ENCODE results near the gene ZNF865.

The ZNF865 gene

DNA sequence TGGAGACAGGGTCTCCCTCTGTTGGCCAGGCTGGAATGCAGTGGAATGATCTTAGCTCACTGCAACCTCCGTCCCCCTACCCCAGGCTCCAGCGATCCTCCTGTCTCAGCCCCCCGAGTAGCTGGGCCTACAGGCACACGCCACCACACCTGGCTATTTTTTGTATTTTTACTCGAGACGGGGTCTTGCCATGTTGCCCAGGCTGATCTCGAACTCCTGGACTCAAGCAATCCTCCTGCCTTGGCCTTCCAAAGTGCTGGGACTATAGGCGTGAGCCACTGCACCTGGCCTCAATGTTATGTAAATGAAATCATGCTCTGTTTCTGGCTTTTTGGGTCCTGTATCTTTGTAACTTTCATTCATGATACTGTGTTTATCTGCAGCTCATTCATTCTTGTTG, 16.7 kb upstream of the ZNF865 start:
- no peak for DNase-seq

DNA sequence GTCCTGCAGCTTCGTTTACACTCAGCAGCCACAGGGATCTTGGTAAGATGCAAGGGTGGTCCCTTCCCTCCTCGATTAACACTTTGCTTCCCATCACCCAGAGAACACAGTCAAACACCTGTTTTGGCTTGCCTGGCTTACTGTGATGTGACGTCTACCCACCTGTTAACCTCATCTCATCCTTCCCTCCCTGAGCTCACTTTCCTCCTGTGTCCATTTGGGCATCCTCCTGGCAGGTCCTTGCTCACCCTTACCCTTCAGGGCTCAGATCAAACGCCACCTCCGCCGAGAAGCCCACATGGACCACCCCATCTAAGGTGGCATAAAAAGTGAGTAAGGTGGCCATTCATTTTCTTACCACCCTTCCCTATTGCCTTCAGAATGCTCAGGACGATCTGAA, 15.3 kb upstream of the ZNF865 start:
- DNase-seq: no peak

DNA sequence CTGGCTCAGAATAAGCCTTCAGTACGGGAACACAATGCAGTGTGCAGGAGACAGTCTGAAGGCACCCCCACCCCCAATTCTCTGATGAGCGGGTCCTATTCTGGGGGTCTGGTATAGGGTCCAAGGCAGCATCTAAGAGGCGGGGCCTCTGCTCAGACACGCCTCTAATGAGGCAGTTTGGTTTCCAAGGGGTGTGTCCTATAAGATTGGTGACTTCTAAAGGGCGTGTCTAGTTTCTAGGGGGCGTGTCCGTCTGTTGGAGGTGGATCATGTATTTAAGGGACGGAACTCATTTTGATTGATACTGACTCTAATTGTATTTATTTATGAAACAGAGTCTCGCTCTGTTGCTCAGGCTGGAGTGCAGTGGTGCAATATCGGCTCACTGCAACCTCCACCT, 14.8 kb upstream of the ZNF865 start:
- no peak for DNase-seq

DNA sequence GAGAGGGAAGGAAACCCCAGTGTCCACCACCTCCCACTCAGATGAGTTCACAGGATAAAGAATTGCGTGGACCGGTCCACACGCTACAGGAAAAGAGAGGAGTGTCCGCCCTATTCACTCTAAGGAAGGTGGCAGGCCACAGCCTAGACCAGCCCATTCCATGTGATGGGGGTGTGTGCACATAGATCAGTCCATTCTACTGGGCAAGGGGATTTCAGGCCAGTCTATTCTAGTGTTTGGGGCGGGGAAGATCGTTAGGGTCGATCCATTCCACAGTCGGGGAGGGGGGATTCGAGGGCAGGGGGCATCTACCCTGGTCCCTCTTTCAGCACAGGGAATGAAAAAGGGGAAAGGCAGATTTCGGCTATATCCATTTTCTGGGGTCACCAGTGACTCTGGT, 13.9 kb upstream of the ZNF865 start:
- DNase-seq: no peak

DNA sequence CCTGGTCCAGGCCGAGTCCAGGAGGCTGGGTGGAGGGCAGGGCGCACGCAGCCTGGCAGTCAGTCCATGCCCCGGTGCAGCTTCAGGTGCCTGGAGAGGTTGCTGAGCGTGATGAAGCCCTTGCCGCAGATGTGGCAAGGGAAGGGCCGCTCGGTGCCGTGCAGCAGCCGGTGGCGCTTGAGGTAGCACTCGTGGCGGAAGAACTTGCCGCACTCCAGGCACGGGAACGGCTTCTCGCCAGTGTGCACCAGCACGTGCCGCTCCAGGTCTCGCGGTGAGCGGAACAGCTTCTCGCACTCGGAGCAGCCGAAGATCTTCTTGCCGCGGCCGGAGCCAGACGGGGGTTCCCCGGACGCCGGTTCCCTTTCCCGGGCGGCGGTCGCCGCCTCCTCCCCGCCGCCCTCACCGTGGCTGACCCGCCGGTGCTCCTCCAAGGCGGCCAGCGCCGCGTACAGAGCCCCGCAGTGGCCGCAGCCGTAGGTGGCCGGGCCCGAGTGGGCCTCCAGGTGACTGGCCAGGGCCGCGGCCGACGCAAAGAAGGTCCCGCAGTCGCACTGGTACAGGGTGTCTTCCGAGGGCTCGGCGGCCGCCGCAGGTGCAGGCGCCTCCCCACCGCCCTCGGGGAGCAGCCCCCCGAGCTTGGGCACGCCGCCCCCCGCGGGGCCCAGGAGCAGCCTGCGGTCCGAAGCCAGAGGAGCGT, 12.9 kb upstream of the ZNF865 start:
- no peak for DNase-seq

DNA sequence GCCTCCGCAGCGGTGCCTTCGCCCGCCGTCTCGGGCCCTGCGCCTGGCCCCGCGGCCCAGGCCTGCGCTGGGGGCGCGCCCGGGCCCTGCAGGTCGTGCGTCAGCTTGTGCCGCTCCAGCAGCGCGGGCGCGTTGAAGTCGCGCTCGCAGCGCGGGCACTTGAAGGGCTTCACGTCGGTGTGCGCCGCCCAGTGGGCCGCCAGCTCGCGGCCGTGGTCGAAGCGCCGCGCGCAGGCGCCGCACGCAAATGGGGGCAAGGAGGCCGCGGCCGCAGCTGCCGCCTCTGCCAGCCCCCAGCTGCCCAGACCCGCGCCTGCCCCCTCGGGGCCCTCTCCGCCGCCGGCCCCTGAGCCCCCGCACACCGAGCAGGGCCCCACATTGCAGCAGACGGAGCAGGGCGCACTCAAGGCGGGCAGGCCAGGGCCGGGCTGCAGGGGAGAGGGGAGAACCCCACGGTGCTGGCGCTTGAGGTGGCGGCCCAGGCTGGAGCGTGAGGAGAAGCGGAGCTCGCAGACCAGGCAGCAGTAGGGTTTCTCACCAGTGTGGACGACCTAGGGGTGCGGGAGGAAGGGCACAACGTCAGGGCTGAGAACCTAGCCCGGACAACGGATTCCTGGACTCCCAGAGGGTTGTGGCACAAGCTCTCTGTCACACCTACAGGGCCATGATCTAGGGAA, 12.2 kb upstream of the ZNF865 start:
- DNase-seq: no peak

DNA sequence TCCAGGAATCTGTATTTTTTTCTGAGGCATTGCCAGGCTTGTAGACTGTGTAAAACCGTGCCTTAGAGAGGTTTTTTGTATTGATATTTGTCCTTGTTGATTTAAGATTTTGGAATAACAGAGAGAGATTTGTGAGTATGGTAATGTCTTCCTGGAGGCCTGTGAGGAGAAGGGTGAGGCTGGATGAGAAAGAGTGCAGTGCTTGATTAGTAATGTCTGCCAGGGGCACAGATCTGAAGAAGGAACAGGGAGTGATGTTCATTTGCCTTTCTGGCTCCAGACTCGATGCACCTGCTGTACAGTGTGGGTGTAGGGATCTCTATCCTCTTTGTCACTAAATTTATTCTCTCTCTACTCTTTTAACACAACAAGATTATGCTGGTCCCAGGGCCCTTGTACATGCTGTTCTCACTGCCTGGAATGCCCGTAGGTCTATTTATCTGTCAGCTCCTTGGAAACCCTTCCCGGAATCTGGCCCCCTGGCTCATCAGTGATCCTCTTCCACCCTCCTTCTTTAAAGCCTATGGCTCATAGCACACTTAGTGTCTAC, 10.4 kb upstream of the ZNF865 start:
- DNase-seq: no peak

DNA sequence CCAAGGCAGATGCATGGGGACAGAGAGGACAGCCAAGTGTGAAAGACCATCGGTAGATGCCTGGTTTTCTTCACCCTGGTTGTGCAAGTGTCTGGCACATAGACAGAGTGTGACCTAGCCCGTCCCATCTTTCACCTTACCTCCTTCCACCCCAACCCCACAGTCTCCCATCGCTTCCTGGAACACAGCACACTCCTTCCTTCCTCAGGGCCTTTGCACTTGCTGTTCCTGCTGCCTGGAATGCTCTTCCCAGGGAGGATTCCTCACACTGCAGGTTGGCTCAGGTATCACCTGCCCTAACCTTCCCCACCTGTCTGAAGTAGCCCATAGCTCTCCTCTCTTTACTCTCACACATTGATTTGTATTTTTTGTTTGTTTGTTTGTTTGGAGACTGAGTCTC, 9.1 kb upstream of the ZNF865 start:
- DNase-seq: no peak

DNA sequence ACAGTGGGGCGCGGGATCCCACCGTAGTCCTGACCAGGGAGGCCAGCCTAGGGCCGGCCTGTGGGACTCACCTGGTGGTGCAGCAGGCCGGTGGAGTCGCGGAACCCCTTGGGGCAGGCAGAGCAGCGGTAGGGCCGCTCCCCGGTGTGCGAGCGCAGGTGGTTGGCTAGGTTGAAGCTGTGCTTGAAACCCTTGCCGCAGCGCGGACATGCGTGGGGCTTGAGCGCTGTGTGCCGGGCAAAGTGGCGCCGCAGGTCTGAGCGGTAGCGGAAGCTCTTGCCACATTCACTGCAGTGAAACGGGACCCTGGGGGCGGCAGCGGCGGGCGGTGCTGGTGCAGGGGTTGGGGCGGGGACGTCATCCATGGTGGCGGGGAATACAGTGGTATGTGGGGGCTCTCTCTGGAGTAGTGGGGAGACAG, 7.9 kb upstream of the ZNF865 start:
- no peak for DNase-seq

DNA sequence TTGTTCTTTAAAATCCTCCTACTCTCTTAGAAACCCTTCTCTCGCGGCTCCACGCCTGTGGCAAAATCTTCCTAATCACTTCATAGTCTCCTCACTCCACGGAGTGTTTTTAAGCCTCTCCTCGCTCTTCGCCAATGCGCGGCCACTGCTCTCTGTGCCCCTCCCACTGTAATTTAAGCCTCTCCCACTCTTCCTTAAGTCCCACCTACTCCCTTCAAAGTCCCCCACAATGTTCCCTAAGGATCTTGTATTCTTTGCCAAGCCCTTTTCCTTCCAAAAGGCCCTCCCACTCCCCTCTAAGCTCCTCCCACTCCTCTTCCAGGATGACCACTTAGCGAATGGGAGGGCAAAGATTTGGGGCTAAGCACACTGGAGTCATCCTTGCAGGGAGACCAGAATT, 7.4 kb upstream of the ZNF865 start:
- no peak for DNase-seq

DNA sequence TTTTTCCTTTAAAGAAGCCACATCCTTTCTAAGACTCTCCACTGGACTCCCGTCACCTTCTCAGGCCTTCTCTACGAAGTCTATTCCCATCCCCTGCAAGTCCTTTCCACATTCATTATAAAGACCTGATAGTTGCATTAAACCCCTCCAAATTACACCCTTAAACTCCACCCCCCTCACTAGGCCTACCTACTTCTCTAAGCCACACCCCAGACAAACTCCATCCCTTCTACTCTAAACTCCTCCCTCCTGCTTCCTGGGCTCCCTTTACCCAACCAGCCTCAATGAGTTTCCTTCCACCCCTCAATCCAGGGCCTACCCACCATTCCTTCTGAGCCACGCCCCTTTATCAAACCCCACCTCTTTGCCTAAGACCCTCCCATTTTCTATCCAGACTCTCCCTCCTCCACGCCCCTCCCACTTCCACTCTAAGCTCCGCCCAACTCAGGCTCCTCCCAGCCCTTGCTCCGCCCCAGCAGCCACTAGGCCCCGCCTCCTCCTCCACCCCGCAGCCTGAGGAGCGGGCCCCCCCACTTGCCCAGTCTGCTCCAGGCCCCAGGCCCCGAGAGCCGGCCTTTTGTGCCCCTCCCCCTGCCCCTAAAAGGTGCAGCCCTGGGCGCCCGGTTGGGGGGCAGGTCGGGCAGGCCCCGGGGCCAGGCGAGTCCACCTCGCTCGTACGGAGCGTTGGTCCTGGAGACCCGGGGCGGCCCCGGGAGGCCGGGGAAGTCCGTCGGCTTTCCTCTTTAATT, 6.6 kb upstream of the ZNF865 start:
- DNase-seq: peak; percentile 88

DNA sequence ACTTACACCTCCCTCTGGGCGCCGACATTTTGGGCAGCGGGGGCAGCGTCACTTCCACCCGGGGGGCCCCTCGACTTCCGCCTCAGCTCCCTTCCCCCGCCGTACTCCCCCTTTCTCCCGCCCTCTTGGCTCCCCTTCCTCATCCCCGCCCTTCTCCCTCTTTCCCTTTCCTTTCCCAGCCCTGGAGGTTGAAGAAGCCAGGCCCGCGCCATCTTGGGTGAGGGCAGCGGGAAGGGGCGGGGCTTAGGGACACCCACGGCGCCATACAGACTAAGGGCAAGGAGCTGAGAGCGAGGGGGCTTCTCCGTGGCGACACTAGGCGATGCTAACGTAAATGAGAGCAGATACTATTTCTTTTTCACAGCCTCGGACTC, 6.0 kb upstream of the ZNF865 start, which contains the start of gene FIZ1:
Gene FIZ1, minus strand, starts transcription at position 50 of the 374 bp plus-strand sequence. CDS start 1,652 bp downstream, outside the sequence.
- DNase-seq: peak; percentile 98

DNA sequence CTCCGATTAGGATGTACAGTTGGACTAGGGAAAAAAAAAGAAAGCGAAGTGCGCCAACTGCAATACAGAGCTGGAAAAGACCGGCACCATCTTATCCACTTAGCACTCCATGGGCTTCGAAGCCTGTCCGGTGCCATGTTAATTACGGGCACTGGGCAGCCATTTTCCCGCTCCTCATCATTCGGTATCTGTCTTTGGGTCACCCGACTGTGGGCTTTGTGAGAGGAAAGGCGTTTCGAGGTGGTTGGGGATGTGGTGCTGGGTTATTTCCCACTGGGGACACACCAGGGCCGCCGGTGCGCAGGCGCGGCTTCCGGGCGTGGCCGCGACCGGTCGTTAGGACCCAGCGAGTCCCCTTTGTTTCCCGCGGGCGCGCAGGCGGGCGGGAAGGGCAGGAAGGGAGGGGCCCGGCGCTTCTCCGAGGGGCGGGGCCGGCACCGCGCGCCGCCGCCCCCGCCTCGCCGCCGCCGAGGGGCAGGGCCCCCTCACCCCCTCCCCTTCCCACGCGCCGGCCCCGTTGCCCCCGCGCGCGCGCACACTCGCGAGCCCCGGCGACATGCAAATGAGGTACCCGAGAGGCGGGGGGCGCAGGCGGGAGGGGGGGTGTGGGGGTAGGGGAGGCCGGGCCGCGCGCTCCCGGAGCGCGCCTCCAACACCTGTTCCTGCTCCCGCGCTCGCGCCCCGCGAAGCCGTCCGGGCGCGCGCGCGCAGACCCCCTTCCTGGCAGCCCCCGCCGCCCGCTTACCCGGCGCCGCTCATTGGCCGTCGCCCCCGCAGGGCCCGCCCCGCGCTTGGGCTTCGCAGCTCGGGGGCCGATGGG, 5.4 kb upstream of the ZNF865 start, which contains the start of gene ZNF524:
Gene ZNF524, plus strand, starts transcription at position 447 of the 820 bp plus-strand sequence. CDS start 1,825 bp downstream, outside the sequence.
- DNase-seq: peak; percentile 98

DNA sequence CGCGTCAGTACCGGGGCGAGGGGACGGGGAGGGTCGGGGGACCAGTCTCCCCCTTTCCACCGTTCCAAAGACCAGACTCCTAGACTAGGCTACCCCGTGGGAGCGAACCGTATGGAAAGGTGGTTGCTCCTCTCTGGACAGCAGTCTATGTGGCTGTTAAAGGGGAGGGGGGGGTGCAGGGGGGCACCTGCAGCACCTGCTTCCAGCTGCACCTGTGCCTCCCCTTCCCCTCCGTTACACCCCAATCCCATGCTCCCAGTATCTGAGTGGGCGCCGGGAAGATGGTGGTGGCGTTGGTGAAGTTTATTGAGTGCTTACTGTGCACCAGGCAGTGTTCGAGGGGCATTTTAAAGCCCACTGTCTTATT, 4.8 kb upstream of the ZNF865 start:
- DNase-seq: no peak

DNA sequence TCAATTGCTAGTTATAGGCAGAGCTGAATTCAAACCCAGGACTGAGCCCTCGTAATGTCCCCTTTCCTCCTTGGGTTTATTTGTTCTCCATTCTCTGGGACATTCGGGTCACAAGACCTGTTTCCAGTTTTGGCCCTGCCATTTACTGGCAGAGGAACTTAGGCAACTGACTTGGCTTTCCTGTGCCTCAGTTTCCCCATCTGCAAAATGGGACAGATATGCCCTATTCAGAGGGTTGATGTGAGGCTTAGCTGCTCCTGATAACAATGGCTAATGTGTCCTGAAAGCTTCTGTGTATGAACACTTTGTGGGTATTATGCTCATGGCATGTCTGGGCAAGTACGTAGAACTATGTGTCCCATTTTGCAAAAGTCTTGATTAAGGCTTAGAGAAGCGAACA, 4.4 kb upstream of the ZNF865 start:
- DNase-seq: no peak

DNA sequence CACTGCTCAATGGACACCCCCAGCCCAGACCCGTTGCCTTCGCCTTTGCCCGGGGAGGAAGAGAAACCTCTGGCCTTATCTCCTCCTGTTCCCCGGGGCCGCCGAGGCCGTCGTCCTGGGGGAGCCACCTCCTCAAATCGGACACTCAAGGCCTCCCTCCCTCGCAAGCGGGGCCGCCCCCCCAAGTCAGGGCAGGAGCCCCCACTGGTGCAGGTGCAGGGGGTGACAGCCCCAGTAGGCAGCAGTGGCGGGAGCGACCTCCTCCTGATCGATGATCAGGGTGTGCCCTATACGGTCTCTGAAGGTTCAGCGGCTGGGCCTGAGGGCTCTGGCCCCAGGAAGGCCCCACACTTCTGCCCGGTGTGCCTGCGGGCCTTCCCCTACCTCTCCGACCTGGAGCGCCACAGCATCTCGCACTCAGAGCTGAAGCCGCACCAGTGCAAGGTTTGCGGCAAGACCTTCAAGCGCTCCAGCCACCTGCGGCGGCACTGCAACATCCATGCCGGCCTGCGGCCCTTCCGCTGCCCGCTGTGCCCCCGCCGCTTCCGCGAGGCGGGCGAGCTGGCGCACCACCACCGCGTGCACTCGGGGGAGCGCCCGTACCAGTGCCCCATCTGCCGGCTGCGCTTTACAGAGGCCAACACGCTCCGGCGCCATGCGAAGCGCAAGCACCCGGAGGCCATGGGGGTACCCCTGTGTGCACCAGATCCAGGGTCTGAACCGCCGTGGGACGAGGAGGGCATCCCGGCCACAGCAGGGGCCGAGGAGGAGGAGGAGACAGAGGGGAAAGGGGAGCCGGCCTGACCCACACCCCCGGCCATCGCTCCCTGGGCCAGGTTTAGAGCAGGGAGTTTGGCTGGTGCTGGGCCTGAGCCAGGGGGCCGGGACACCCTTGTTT, 3.1 kb upstream of the ZNF865 start:
- DNase-seq: no peak

DNA sequence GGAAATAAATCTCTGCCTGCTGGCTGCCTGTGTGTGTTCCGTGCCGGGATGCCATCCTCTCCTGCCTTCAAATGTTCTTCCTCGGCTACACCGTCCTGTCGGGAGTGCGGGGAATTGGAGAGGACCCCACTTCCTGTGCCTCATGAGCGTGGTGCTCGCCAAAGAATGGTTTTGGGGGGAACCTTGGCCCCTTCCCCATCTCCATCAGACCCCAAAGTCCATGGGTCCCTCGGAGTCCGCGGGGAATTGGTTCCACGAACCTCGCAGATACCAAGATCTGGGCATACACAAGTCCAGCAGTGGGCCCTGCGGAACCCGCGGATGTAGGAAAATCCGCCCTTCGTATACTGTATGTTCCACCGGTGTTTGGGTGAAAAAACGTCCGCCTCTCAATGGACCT, 2.3 kb upstream of the ZNF865 start:
- DNase-seq: no peak

DNA sequence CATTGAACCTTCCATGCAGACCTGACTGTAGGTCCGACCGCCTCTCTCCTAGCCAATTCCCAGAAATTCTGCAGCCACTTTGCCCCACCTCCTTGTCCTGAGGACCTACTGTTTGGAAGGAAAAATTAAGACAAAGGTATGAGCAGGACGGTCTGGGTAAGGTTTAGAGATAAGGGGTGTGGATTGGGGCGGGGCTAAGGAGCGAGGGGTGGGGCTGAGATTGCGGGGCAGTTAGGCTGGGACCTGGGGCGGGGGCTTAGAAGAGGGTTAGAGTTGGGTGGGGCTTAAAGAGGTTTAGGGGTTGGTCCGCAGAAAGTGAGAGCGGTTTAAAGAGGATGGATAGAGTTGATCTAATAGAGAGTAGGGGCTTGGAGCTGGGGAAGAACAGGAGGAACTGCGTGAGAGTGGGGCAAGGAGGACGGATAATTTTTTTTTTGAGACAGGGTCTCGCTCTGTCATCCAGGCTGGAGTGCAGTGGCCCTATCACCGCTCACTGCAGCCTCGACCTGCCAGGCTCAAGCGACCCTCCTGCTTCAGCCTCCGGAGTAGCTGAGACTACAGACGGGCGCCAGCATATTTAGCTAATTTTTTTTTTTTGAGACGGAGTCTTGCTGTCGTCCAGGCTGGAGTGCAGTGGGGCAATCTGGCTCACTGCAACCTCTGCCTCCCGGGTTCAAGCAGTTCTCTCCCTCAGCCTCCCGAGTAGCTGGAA, 1.7 kb upstream of the ZNF865 start:
- DNase-seq: no peak

DNA sequence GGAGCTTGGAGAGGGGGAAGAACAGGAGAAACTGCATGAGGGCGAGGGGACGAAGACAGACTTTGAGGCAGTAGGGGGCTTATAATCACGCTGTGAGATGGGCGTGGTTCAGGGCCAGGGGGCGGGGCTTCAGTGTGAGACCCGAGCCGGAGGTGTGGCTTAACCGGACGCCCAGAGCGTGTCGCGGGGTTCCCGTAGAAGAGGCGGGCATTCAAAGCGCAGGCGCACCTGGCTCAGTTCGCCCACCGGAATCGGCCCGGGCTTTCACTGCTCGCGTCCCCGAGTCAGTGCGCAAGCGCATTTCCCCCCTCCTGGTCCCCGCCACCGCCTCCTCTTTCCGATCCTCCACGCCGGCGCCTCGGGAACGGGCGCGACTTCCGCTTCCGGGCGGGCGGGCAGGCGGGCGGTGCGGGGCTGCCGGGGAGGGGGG, 225 bp upstream of the ZNF865 start:
- peak; percentile 96 for DNase-seq

DNA sequence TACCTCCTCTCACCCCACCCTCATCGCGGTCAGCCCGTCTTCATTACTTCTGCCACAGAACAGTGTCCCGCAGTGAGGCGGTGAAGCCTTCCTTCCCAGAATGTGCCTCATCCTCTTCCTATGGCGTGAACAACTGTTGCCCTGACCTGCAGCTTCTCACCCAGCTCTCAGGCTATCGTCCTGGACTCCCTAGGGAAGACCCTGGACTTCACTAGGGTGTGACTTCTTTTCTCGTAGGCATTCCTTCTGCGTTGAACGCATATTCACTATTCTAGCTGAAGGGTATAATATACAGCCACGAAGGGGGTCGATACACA, 982 bp downstream of the ZNF865 start:
- no peak for DNase-seq

DNA sequence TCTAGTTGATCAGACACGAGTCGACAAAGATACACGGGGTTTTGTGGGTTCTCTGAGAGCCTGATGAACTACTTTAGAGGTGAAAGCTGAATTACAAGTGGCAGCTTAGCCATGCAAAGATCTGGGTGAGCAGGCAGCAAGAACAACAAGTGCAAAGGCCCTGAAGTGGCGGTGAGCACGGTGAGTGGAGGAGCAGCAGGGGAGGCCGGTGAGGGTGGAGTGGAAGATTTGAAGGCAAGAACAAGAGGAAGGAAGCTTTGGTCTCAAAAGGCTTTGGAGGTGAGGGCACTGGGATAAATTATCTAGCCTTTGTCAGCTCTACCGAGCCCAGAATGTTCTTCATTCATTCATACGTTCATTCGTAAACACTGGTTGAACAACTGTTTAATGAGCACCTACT, 1.4 kb downstream of the ZNF865 start:
- DNase-seq: no peak
